BE2C (cell line): Measurements from ENCODE around the gene XRCC4.
"Not testable (repeated sequence)": the region's sequence is repeated elsewhere in the genome, so short reads cannot be mapped to it uniquely, and the experiment has no call there.

ENCODE experiments used
- DNase-seq: peaks from one replicate; pipeline ENCODE4 v3.0.0-alpha.2; 2020
- H3K27me3 ChIP-seq: fragments of 250-450 bp; sonication (Bioruptor Pico); 2 replicates; pipeline ENCODE4 v1.5.1; 2020; ENCODE audit warnings: mild to moderate bottlenecking
- H3K36me3 ChIP-seq: fragments of 250-450 bp; sonication (Bioruptor Pico); 2 replicates; pipeline ENCODE4 v1.5.1; 2020; ENCODE audit warnings: mild to moderate bottlenecking
- H3K4me1 ChIP-seq: fragments of 250-450 bp; sonication (Bioruptor Pico); 2 replicates; pipeline ENCODE4 v1.5.1; 2020
- H3K4me3 ChIP-seq: 2 replicates; pipeline ENCODE4 v1.5.1; 2011; ENCODE audit warnings: low read depth, low read length
- H3K9me3 ChIP-seq: fragments of 250-450 bp; sonication (Bioruptor Pico); 2 replicates; pipeline ENCODE4 v1.5.1; 2020
- TF ChIP-seq, protein P1 (sequence below): IDR thresholded peaks from 2 replicates; pipeline ENCODE4 v1.5.1; 2012; ENCODE audit warnings: mild to moderate bottlenecking, low read depth, low read length

Gene XRCC4

DNA sequence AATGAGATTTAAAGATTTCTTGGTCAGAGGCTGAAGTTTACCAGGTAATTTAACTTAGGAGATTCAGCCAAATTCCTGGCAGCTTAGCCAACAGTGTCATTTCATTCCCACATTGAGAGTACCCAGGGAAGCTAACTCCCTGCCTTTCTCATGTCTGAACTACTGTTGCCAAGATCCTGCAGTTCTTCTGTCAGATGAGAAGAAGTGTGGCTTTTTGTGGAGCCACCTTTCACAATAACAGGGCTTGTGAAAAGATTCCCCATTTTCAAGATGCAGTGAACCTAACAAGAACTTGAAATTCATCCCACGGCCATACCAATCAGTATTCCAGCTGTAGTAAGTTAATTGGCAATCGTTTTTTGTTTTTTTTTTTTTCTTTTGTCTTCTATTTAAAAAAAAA, 176.4 kb downstream of the XRCC4 start:
- no peak overlapping the region for H3K4me3 ChIP-seq
- TF ChIP-seq, protein P1, sequence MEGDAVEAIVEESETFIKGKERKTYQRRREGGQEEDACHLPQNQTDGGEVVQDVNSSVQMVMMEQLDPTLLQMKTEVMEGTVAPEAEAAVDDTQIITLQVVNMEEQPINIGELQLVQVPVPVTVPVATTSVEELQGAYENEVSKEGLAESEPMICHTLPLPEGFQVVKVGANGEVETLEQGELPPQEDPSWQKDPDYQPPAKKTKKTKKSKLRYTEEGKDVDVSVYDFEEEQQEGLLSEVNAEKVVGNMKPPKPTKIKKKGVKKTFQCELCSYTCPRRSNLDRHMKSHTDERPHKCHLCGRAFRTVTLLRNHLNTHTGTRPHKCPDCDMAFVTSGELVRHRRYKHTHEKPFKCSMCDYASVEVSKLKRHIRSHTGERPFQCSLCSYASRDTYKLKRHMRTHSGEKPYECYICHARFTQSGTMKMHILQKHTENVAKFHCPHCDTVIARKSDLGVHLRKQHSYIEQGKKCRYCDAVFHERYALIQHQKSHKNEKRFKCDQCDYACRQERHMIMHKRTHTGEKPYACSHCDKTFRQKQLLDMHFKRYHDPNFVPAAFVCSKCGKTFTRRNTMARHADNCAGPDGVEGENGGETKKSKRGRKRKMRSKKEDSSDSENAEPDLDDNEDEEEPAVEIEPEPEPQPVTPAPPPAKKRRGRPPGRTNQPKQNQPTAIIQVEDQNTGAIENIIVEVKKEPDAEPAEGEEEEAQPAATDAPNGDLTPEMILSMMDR, result no peak
- DNase-seq, result no peak
- no peaks in the 10 kb centered on the region for H3K9me3 ChIP-seq
- H3K4me1 ChIP-seq, result no peaks in the 10 kb centered on the region
- H3K27me3 ChIP-seq, result no peaks in the 10 kb centered on the region
- no peaks in the 10 kb centered on the region for H3K36me3 ChIP-seq

DNA sequence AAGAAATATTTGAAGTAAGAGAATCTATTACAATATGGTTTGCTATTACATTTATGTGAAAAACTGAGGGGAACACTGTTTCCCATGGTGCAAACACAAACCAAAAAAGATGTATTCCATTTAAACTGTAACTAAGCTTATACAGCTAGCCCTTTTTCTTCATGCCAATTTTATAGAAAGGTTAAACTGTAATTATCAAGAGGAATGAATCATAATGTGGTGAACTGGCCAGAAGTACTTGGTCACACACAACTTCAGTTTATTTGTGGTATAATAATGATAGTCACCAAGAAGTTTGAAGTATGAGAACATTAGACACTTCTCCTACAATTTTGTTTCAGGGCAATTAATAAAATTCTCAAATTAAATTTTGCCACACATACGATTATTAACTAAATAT, 177.9 kb downstream of the XRCC4 start:
- Histone ChIP-seq H3K4me3 (no peak overlapping the region), H3K4me1 (no peaks in the 10 kb centered on the region), H3K36me3 (no peaks in the 10 kb centered on the region), H3K27me3 (no peaks in the 10 kb centered on the region), H3K9me3 (no peaks in the 10 kb centered on the region)
- TF ChIP-seq, protein P1, result no peak
- DNase-seq, result no peak

DNA sequence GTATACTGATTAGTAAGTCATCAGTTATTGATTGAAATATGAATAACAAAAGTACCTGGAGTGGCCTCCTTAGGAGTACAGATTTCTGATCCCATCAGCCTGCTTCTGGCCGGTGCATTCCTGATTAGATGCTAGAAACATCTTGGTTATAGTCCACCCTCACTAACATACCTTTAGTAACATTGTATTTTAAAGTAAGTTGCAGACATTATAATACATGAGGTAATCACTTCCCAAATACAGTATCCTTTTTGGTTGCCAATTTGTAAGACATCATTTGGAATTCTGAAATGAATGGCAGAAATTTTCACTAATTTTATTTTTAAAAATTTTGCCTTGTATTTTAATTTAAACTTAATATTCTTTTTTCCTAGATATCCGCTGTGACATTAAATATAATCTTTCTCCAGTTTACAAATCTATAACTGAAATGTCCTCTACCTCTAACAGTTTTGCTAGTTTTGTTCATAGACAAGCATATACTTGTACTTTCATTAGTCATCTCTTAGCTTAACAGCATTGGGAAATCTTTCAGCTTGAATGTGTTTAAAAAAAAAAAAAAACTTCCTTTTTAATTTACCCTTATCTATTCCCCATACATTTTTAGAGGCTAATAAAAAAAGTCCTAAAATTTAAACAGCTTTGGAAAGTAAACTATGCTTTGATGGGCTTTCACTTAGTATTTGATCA, 178.9 kb downstream of the XRCC4 start:
- DNase-seq, result no peak
- H3K4me3 ChIP-seq, result no peak overlapping the region

DNA sequence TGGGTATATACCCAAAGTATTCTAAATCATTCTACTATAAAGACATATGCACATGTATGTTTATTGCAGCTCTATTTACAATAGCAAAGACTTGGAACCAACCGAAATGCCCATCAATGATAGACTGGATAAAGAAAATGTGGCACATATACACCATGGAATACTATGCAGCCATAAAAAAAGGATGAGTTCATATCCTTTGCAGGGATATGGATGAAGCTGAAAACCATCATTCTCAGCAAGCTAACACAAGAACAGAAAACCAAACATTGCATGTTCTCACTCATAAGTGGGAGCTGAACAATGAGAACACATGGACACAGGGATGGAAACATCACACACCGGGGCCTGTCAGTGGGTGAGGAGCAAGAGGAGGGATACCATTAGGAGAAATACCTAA, 180.3 kb downstream of the XRCC4 start:
- H3K9me3 ChIP-seq, DNase-seq, H3K4me3 ChIP-seq, H3K4me1 ChIP-seq, H3K36me3 ChIP-seq, H3K27me3 ChIP-seq: not testable (repeated sequence)

More for the DNA sequence above, 178.9 kb downstream of the XRCC4 start:
- TF ChIP-seq, protein P1, result no peak
- Histone ChIP-seq H3K27me3 (no peaks in the 10 kb centered on the region), H3K9me3 (no peaks in the 10 kb centered on the region), H3K4me1 (no peaks in the 10 kb centered on the region), H3K36me3 (no peaks in the 10 kb centered on the region)

DNA sequence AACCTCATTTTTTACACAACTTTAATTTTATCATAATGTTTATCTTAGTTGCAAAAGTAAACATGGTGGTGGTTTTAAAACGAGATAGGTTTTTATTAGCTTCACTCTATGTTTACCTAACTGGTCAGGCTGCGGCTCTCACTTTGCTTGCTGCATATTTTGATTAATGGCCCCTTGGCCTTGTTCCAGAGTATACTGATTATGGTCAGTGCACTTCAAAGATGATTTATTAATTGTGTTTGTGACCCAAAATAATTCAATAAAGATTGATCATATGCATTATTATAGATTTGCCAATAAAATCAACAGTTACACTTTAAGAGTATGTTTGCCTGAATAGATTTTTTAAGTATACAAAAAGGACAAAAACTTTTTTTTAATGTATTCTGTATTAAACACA, 188.0 kb downstream of the XRCC4 start:
- TF ChIP-seq, protein P1, result no peak
- DNase-seq, result peak; percentile 63
- H3K27me3 ChIP-seq, result no peaks in the 10 kb centered on the region
- no peak overlapping the region for H3K4me3 ChIP-seq
- no peaks in the 10 kb centered on the region for H3K9me3 ChIP-seq
- no peaks in the 10 kb centered on the region for H3K36me3 ChIP-seq
- peaks cover 10% of the 10 kb centered on the region for H3K4me1 ChIP-seq

DNA sequence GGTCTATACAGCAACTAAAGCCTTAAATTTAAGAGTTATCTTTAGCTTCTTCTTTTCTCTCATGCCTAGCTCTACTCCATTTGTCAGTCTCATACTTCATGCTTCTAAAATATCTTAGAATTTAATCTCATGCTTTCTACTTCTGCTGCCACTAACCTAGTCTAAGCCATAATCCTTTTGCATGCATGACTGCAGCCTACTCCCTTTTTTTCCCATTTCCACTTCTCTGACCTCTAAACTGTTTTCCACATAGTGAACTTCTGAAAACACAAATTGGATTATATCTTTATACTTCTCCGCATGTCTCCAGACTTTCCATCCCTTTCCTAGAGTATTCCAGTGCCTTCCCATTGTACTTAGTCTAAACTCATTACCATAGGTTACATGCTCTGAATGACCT, 193.0 kb downstream of the XRCC4 start:
- H3K4me3 ChIP-seq, result no peak overlapping the region
- no peak for DNase-seq
- no peaks in the 10 kb centered on the region for H3K36me3 ChIP-seq
- TF ChIP-seq, protein P1, result no peak
- H3K4me1 ChIP-seq, result peaks cover 10% of the 10 kb centered on the region
- no peaks in the 10 kb centered on the region for H3K9me3 ChIP-seq
- no peaks in the 10 kb centered on the region for H3K27me3 ChIP-seq
